AG09309 (cell line): ENCODE results near the gene BCOR.

Experiments
- DNase-seq: peaks from one replicate; pipeline ENCODE4 v3.0.0-alpha.2; 2010; ENCODE audit warnings: low read depth
- H3K4me3 ChIP-seq: 2 replicates; pipeline ENCODE4 v1.5.1; 2011; ENCODE audit warnings: mild to moderate bottlenecking, low read depth, low read length, moderate library complexity; ENCODE audit not compliant: control insufficient read depth
- TF ChIP-seq, protein P1 (sequence below): IDR thresholded peaks from 2 replicates; pipeline ENCODE4 v1.5.1; 2011; ENCODE audit warnings: mild to moderate bottlenecking, low read depth, low read length, inconsistent platforms; ENCODE audit not compliant: insufficient read depth, control insufficient read depth; ENCODE audit errors: missing control alignments

Gene BCOR

DNA sequence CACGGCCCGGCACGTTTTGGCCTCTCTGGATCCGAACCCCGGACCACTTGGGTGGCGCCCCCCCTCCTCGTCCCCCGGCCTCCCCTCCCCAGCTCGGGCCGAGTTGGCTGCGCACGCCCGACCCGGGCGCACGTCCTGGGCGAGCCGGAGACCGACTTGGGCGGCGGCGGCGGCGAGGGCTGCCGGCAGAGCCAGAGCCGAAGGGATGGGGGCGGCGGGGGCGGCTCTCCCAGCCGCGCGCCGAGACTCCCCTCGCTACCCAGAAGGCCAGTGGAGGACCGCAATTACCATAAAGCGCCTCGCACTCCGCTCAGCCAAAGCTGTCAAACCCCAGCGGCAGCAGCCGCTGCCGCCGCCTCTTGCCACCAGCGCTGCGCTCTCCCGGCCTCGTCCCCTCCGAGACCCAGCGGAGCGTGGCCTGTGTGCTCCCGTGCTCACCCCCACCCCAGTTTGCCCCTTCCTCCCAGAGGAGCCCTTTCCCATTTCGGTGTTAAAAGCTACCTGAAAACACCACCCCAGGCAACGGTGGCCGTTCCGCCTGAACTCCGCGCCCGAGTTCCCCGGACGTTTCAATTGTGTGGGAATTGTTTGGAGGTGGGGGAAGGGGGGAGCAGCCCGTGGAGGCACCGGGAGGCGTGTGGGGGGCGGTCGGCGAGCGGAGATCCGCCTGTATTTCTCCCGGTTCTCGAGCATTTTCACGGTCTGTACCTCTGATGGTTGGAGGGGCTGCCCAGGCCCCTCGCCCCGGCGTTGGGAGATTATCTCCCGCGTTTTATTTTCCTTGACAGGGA lies 701 bp upstream of the BCOR start:
- no peak for DNase-seq
- TF ChIP-seq, protein P1, sequence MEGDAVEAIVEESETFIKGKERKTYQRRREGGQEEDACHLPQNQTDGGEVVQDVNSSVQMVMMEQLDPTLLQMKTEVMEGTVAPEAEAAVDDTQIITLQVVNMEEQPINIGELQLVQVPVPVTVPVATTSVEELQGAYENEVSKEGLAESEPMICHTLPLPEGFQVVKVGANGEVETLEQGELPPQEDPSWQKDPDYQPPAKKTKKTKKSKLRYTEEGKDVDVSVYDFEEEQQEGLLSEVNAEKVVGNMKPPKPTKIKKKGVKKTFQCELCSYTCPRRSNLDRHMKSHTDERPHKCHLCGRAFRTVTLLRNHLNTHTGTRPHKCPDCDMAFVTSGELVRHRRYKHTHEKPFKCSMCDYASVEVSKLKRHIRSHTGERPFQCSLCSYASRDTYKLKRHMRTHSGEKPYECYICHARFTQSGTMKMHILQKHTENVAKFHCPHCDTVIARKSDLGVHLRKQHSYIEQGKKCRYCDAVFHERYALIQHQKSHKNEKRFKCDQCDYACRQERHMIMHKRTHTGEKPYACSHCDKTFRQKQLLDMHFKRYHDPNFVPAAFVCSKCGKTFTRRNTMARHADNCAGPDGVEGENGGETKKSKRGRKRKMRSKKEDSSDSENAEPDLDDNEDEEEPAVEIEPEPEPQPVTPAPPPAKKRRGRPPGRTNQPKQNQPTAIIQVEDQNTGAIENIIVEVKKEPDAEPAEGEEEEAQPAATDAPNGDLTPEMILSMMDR, result no peak
- peak overlapping the region; percentile 61 for H3K4me3 ChIP-seq

DNA sequence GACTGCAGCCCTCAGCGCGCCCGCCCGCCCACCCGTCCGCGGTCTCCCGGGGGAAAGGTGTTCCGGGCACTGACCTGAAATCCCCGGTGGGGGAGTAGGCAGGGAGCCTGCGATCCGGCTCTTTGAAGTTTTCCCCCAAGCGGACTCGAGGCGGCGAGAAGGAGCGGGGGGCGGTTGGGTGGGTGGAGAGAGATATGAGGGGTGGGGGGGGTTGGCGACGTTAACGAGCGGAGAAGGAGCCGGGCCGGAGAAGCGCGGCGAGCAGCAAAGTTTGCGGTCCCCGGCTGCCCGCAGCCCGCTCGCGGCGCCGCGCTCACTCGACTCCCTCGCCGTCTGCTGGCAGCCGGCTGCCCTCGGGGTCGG lies 636 bp downstream of the BCOR start:
- TF ChIP-seq, protein P1, result no peak
- DNase-seq, result no peak
- H3K4me3 ChIP-seq, result peak overlapping the region; percentile 61

DNA sequence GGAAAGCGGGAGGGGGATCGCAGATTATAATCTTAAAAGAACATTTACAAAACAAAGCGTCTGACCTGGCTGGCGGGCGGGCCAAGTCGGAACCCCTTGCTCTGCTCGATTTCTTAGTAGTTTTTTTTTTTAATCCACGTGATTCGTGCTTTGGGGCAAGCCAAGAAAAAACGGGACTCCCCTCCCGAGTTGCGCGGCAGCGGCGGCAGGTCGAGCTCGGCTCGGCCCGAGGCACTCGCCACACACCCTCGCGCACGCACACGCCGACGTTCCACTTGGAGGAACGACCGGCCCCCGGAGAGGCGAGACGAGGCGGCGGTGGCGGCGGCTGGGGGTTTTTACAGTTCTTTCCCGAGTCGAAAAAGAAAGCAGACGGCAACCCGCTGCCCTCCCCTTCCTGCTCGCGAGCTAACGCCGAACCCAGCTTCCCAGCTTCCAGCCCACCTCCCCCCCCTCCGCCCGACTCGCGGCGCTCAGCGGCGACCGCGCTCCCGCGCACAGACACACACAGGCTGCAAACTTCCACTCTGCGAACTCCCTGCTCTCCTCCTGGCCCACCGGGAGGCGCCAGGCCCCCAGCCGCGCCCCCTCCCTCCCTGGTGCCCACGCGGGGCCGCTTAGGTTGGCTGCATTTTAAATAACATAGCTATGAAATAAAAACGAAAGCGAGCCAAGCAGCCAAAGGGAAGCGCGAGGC lies 1.2 kb downstream of the BCOR start:
- peak overlapping the region; percentile 61 for H3K4me3 ChIP-seq
- TF ChIP-seq, protein P1, result no peak
- DNase-seq, result no peak

DNA sequence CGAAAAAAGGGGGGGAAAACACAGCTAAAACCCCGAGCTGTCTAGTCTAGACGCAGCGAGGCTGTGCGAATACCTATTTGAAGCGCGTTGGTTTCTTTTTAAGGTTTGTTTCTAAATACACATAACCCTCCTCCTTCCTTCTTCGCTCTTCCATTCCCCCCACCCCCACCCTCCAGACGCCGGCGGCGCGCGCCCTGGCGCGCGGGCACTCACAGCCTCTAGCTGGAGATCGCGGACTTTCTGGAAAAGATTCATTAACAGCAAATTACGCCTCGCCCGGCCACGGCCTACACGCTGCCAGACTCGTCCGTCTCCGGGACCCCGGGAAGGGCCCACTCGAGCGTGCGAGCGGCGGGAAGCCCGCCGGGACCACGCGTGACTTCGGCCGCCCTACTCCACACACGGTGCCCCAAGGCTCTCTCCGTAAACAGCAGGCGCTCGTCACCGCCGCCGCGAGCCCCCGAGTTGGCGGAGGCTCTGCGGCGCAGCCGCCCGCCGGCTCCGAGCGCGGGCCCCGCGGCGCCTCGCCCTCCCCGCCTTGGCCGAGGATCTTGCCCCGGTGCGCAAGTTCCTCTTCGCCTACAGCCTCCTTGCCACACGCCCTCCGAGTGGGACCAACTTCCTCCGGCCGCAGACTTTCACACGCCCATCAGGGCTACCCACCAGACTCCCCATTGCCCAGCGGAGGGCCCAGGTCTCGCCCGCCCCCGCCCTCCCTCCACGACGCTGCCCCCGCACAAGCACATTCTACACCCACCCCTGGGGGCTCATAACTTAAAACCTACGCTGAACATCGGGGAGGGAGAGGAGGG lies 2.0 kb downstream of the BCOR start:
- peak overlapping the region; percentile 61 for H3K4me3 ChIP-seq
- TF ChIP-seq, protein P1, result no peak
- DNase-seq, result no peak

DNA sequence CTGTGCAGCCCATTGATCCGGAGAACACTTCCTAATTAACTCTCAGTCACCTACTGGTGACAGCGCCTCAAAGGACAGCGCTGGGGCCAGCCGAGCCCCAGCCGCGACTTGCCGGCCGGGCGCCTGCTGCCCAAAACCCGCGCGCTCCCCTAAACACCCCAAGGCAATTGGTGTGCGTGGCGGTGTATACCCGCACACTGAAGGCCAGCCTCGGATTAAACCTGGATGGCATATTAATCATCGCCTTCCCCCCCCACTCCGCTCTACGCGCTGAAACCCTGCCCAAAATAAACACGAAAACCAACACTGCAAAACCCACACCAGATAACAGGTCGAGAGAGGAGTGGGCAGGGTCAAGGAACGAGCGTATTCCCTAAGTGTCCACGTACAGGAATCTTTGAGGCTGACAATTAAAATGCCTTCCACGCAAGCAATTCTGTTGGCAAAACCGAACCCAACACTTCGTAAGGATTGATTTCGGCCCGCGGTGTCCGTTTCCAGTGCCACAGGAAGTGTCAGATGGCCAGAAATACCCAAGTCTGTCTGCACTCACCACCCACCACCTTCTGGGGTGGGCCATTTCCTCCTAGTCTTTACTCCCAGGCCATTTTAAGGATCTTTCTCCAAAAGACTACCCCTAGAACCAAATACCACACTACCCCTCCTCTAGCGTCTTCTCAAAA lies 2.7 kb downstream of the BCOR start:
- no peak for DNase-seq
- peak overlapping the region; percentile 61 for H3K4me3 ChIP-seq
- TF ChIP-seq, protein P1, result no peak
